T47D (cell line): ENCODE results near the gene GNRH2.
"Not testable (repeated sequence)": the region's sequence is repeated elsewhere in the genome, so short reads cannot be mapped to it uniquely, and the experiment has no call there.

Experiments used
- DNase-seq, 2 experiments: peaks; one replicate each; pipeline versions ENCODE4 v3.0.0 to v3.0.0-alpha.2; 2011 to 2012; ENCODE audit warnings: low read depth in 1 of 2, low spot score in 1 of 2
- JUND ChIP-seq: IDR thresholded peaks from 2 replicates; pipeline ENCODE4 v1.6.1; 2012; ENCODE audit warnings: low read depth
- in situ Hi-C: cut with HindIII; loops from 2 replicates; pipeline ENCODE4 v1.10.0; 2016; ENCODE audit warnings: low sequenced_read_pairs, low pct_unique_long_range_greater_than_20kb

GNRH2 gene

GRCh38 chr20:3071610-3072529 is 28.4 kb downstream of the GNRH2 start, which contains the start of gene OXT:
OXT (plus strand) TSS chr20:3071620; CDS start chr20:3071656, 36 bp downstream.
- no peak for TF ChIP-seq JUND
- in situ Hi-C loops, result no loop called here
- DNase-seq, result no peak

DNA sequence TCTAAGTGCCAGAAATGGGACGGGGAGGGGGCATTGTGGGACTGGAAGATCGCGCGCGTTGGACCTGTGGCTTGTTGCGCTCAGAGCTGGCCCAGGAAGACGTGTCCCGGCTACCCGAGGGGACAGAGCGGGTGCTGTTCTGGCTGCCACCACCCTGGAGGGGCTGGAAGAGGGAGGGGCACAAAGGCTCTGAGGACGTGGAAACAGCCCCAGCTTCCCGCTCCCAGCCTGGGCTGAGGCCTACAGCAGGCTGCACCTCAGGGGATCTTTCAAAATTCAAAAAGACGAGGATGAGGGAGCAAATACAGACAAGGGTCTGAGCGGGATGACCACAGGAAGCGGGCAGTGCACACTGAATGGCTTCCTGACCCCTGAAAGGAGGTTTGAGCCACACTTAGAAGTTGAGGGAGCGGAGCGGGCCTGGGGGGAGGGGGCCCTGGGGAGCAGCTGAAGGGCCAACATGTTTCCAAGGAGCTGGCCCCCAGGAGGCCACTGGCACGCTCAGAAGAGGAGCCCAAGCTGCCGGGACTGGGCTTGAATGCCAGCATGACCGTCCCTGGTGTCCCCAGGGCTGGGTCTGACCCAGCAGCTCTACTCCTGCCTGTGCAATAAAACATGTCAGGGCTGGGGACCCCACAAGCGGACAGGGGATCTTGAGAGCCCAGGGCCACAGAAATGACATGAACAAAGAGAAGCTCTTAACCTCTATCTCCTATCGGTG is 29.3 kb downstream of the GNRH2 start:
- TF ChIP-seq JUND, result no peak
- in situ Hi-C loops, result no loop called here
- no peak for DNase-seq

GRCh38 chr20:3073251-3073643 is 29.8 kb downstream of the GNRH2 start:
- DNase-seq, in situ Hi-C loops: not testable (repeated sequence)

GRCh38 chr20:3074812-3075211 is 31.4 kb downstream of the GNRH2 start:
- TF ChIP-seq JUND, result no peak
- no peak for DNase-seq
- in situ Hi-C loops, result no loop called here

- DNase-seq, in situ Hi-C loops: not testable (repeated sequence)
These were observed 31.9 kb downstream of the GNRH2 start for GRCh38 chr20:3075315-3075714.

GRCh38 chr20:3077618-3078134 is 34.3 kb downstream of the GNRH2 start:
- no peak for DNase-seq
- no peak for TF ChIP-seq JUND
- in situ Hi-C loops, result no loop called here

- no peak for TF ChIP-seq JUND
- DNase-seq, result no peak
- in situ Hi-C loops, result no loop called here
These were observed 37.5 kb downstream of the GNRH2 start for GRCh38 chr20:3080939-3081388.

DNA sequence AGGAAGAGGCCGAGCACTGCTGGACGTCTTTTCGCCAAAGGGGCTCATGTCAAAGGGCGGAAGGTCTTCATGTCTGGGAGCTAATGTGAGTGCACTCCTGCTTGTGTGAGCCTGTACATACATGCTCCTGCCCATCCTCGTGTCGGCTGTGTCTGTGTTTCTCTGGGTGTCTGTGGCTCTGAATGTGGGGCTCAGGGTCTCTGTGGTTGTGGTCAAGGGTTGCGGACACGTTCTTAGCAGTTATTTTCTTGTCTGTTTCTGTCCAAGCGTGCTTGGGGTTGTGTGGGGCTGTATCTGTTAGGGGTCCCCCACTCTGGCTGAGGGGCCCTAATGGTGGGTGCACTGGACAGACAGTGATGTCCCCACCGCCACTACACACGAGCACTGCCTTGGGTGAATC is 38.2 kb downstream of the GNRH2 start:
- DNase-seq, result no peak
- in situ Hi-C loops, result no loop called here
- TF ChIP-seq JUND, result no peak

DNA sequence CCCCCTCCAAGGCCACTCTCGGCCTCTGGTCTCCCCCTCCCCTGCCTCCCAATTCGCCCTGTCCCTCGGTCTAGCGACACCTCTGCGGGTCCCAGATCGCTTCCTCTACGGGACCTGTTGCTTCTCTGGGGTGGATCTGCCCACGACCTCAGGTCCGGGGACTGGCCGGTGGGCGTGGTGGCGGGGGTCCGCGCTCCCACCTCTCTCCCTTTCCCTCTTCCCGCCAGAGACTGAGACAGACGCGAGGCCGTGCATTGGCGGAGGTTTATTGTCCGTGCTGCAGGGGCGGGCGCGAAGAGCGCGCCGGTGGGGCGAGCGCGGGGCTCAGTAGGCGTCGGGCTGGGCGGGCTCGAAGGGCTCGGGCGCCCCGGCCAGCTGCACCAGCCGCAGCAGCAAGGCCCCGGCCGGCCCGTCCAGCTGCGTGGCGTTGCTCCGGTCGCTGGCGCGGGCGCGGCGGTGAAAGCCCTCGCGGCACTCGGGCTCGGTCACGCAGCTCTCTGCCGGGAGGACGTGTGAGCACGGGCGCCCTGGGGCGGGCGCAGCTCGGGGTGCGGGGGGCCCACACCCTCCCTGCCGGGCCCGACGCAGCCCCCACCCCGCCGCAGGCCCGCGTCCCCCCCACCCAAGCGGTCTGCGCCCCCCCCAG is 39.0 kb downstream of the GNRH2 start:
- no peak for TF ChIP-seq JUND
- in situ Hi-C loops, result no loop called here
- DNase-seq, result no peak

DNA sequence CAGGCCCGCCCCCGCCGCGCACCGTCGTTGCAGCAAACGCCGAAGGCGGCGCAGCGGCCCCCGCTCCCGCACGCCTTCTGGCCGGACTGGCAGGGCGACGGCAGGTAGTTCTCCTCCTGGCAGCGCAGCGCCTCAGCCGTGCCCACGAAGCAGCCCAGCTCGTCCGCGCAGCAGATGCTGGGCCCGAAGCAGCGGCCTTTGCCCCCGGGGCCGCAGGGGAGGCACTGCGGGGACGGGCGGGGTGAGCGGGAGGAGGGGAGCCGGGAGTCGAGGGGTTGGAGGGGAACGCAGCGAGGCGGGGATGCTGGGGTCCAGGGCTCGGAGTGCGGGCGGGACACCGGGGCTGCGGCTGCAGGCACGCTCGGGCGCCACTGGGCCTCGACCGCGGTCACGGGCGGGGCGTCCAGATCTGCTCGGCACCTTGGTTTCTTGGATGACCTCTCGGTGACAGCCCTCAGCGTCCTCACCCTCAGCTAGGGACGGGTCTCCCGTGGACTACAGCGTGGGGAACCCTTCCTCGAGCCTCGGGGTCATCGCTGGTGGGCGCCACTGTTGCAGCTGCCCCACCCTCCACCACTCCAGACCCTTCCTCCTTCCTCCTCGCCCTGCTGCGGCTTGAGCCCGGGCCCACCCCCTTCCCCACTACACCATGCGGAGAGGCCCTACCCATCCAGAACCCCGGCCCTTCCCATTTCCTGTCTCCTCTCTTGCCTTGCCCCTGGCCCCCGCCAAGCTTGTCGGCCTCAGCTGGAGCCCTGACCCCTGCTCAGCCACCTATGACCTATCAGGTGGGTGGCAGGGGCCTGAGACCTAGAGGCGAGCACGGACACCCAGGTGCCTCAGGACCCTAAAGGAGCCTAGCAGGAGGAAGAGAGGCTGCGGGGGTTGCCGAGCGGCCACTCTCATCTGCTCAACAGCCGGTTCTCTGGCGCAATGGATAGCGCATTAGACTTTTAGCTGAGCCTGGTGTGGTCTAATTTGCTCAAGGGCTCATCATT is 39.8 kb downstream of the GNRH2 start:
- in situ Hi-C loops, result no loop called here
- TF ChIP-seq JUND, result no peak

GRCh38 chr20:3084283-3084985 is 41.0 kb downstream of the GNRH2 start, which contains the start of gene AVP:
AVP (minus strand) TSS chr20:3084724; CDS start chr20:3084674, 50 bp downstream.
- TF ChIP-seq JUND, result no peak
- in situ Hi-C loops, result no loop called here
- DNase-seq, result no peak

More for the DNA sequence above, 39.8 kb downstream of the GNRH2 start:
- DNase-seq, result no peak
